H1 (cell line): ENCODE data around the gene PBXIP1. TPM values are rescaled to one million over a fixed set of nuclear protein-coding genes. Genes with fewer than 3 reads are reported as not detected.

Experiments used
- CTCF ChIA-PET: fragments of 300-600 bp; sonication (Branson Sonifier 250); formaldehyde crosslinking; loops from one replicate; lab custom pipeline; 2021; ENCODE audit not compliant: partially characterized antibody; lab: Charles Lee
- POLR2A ChIA-PET: fragments of 300-600 bp; sonication (Branson Sonifier 250); formaldehyde crosslinking; loops from one replicate; lab custom pipeline; 2021; ENCODE audit warnings: inconsistent platforms; ENCODE audit not compliant: partially characterized antibody; lab: Charles Lee
- DNase-seq, 2 experiments: peaks; one replicate each; pipeline versions ENCODE4 v3.0.0 to v3.0.0-alpha.2; 2010 to 2022; ENCODE audit warnings: low spot score in 2 of 2, low read depth in 1 of 2, mixed read lengths in 1 of 2
- FAIRE-seq: peaks from 2 replicates; lab custom pipeline; 2011; peaks lifted over from hg19 to GRCh38; lab: Jason Lieb, UNC
- H2AFZ ChIP-seq: 2 replicates; pipeline ENCODE4 v1.8.1; 2012; ENCODE audit warnings: low read length, inconsistent platforms
- H2AK5ac ChIP-seq: 2 replicates; pipeline ENCODE4 v1.6.1; 2013; ENCODE audit warnings: low read depth, low read length
- H2BK120ac ChIP-seq: replicated peaks from 2 replicates; pipeline ENCODE3; 2013; ENCODE audit warnings: low read depth, low read length, inconsistent platforms
- H2BK12ac ChIP-seq: 2 replicates; pipeline ENCODE4 v1.6.1; 2013; ENCODE audit warnings: low read depth, low read length
- H2BK15ac ChIP-seq: 2 replicates; pipeline ENCODE4 v1.6.1; 2013; ENCODE audit warnings: low read length
- H2BK20ac ChIP-seq: 2 replicates; pipeline ENCODE4 v1.6.1; 2013; ENCODE audit warnings: low read length
- H2BK5ac ChIP-seq: 2 replicates; pipeline ENCODE4 v1.6.1; 2013; ENCODE audit warnings: low read depth, low read length
- H3K14ac ChIP-seq: 2 replicates; pipeline ENCODE4 v1.6.1; 2013; ENCODE audit warnings: inconsistent platforms; ENCODE audit not compliant: insufficient read length
- H3K18ac ChIP-seq: 2 replicates; pipeline ENCODE4 v1.6.1; 2013; ENCODE audit warnings: low read length; ENCODE audit errors: extremely low read depth
- H3K23ac ChIP-seq: 2 replicates; pipeline ENCODE4 v1.6.1; 2013; ENCODE audit warnings: inconsistent platforms; ENCODE audit not compliant: insufficient read length
- H3K23me2 ChIP-seq: 2 replicates; pipeline ENCODE4 v1.6.1; 2013; ENCODE audit warnings: low read depth, low read length
- H3K27ac ChIP-seq: 2 replicates; pipeline ENCODE4 v1.6.1; 2011; ENCODE audit warnings: low read depth, low read length, inconsistent platforms
- H3K27me3 ChIP-seq, 4 experiments: replicated peaks in 1 of 4; 1 replicate in 1 of 4; 2 replicates in 3 of 4; pipeline versions ENCODE4 v1.6.1 to v1.8.1; 2011 to 2013; ENCODE audit warnings: low read length in 3 of 4, mild to moderate bottlenecking in 3 of 4, inconsistent platforms in 2 of 4, mixed read lengths in 2 of 4, moderate library complexity in 1 of 4; ENCODE audit not compliant: control insufficient read depth in 3 of 4, insufficient read depth in 3 of 4; ENCODE audit errors: extremely low read depth in 1 of 4
- H3K36me3 ChIP-seq, 4 experiments: 2 replicates each; pipeline versions ENCODE4 v1.6.1 to v1.8.1; 2011 to 2013; ENCODE audit warnings: mild to moderate bottlenecking in 4 of 4, low read length in 3 of 4, moderate library complexity in 2 of 4, control low read depth in 1 of 4, inconsistent platforms in 1 of 4; ENCODE audit not compliant: insufficient read depth in 4 of 4, control insufficient read depth in 2 of 4
- H3K4ac ChIP-seq: replicated peaks from 2 replicates; pipeline ENCODE3; 2013; ENCODE audit warnings: low read length, low read depth, mixed read lengths, inconsistent platforms; ENCODE audit not compliant: insufficient read length
- H3K4me1 ChIP-seq, 4 experiments: replicated peaks in 1 of 4; 1 replicate in 1 of 4; 2 replicates in 3 of 4; pipeline versions ENCODE4 v1.6.1 to v1.8.1; 2011 to 2013; ENCODE audit warnings: low read length in 3 of 4, inconsistent platforms in 2 of 4, mixed read lengths in 1 of 4; ENCODE audit not compliant: insufficient read depth in 4 of 4, control insufficient read depth in 3 of 4
- H3K4me2 ChIP-seq, 2 experiments: 2 replicates each; pipeline versions ENCODE4 v1.6.1 to v1.8.1; 2011 to 2013; ENCODE audit warnings: low read depth in 2 of 2, low read length in 2 of 2, control low read depth in 1 of 2, inconsistent platforms in 1 of 2, mild to moderate bottlenecking in 1 of 2; ENCODE audit not compliant: insufficient read depth in 1 of 2
- H3K4me3 ChIP-seq, 4 experiments: fragments of 200-600, 300-600 bp in 1 of 4; sonication (generic), shearing (Covaris generic), sonication (Bioruptor Twin) in 1 of 4; 2 replicates each; pipeline versions ENCODE4 v1.5.1 to v1.8.1; 2011 to 2016; ENCODE audit warnings: low read length in 4 of 4, low read depth in 3 of 4, control low read depth in 2 of 4, inconsistent platforms in 2 of 4, mild to moderate bottlenecking in 2 of 4, mixed read lengths in 1 of 4, moderate library complexity in 1 of 4; ENCODE audit not compliant: insufficient read depth in 2 of 4; ENCODE audit errors: extremely low read depth in 1 of 4
- H3K56ac ChIP-seq: replicated peaks from 2 replicates; pipeline ENCODE3; 2013; ENCODE audit warnings: low read depth, mild to moderate bottlenecking, mixed read lengths, low read length, inconsistent platforms; ENCODE audit not compliant: insufficient read length
- H3K79me1 ChIP-seq: 2 replicates; pipeline ENCODE4 v1.6.1; 2013; ENCODE audit warnings: low read depth, low read length, control low read depth
- H3K79me2 ChIP-seq, 2 experiments: 2 replicates each; pipeline versions ENCODE4 v1.6.1 to v1.8.1; 2012 to 2013; ENCODE audit warnings: low read length in 2 of 2, mild to moderate bottlenecking in 2 of 2, inconsistent platforms in 1 of 2; ENCODE audit not compliant: insufficient read depth in 2 of 2, control insufficient read depth in 1 of 2
- H3K9ac ChIP-seq, 4 experiments: replicated peaks in 1 of 4; 1 replicate in 1 of 4; 2 replicates in 3 of 4; pipeline versions ENCODE4 v1.6.1 to v1.8.1; 2011 to 2013; ENCODE audit warnings: low read depth in 3 of 4, low read length in 3 of 4, control low read depth in 2 of 4, mild to moderate bottlenecking in 2 of 4, moderate library complexity in 2 of 4, inconsistent platforms in 1 of 4; ENCODE audit errors: extremely low read depth in 1 of 4
- H3K9me3 ChIP-seq, 2 experiments: 2 replicates each; pipeline versions ENCODE4 v1.6.1 to v1.8.1; 2012 to 2013; ENCODE audit warnings: mild to moderate bottlenecking in 2 of 2, moderate library complexity in 2 of 2, control low read depth in 1 of 2, inconsistent platforms in 1 of 2, low read depth in 1 of 2, low read length in 1 of 2, mixed read lengths in 1 of 2; ENCODE audit not compliant: insufficient read depth in 2 of 2
- H4K20me1 ChIP-seq, 2 experiments: replicated peaks in 1 of 2; 2 replicates each; pipeline versions ENCODE3 to v1.8.1; 2011 to 2013; ENCODE audit warnings: inconsistent platforms in 2 of 2, low read length in 2 of 2, mild to moderate bottlenecking in 1 of 2; ENCODE audit not compliant: insufficient read depth in 2 of 2, control insufficient read depth in 1 of 2
- H4K5ac ChIP-seq: 2 replicates; pipeline ENCODE4 v1.6.1; 2013; ENCODE audit warnings: low read length, low read depth, mixed read lengths, inconsistent platforms; ENCODE audit not compliant: insufficient read length
- H4K8ac ChIP-seq: 2 replicates; pipeline ENCODE4 v1.8.0; 2013; ENCODE audit warnings: mild to moderate bottlenecking, moderate library complexity, low read length, inconsistent platforms; ENCODE audit not compliant: insufficient read depth; ENCODE audit errors: extremely low read depth
- H4K91ac ChIP-seq: replicated peaks from 2 replicates; pipeline ENCODE3; 2013; ENCODE audit warnings: low read length, mixed read lengths, inconsistent platforms; ENCODE audit not compliant: insufficient read length
- CTCF ChIP-seq, 3 experiments: IDR thresholded peaks; 1 replicate in 2 of 3; 2 replicates in 1 of 3; pipeline versions ENCODE4 v1.5.1 to v1.6.1; 2011; ENCODE audit warnings: low read length in 3 of 3, mild to moderate bottlenecking in 3 of 3, inconsistent platforms in 2 of 3, low read depth in 1 of 3, moderate library complexity in 1 of 3; ENCODE audit not compliant: insufficient read depth in 1 of 3; ENCODE audit errors: control extremely low read depth in 1 of 3
- NRF1 ChIP-seq: IDR thresholded peaks from 2 replicates; pipeline ENCODE4 v1.6.1; 2011; ENCODE audit warnings: mild to moderate bottlenecking, low read depth, low read length, improper control_type of control experiment
- RAD21 ChIP-seq, 2 experiments: IDR thresholded peaks in 1 of 2; conservative IDR thresholded peaks in 1 of 2; 2 replicates each; pipeline ENCODE4 v1.6.1; 2011; ENCODE audit warnings: low read depth in 2 of 2, low read length in 2 of 2, improper control_type of control experiment in 1 of 2, inconsistent platforms in 1 of 2, mild to moderate bottlenecking in 1 of 2, moderate library complexity in 1 of 2
- WGBS, 2 experiments: shearing (Covaris generic) in 1 of 2; methylation state at CpG; one replicate each; pipeline versions ENCODE4 v1.1.6 to v1.1.7; 2013 to 2015; ENCODE audit warnings: low lambda C conversion rate in 2 of 2, mixed read lengths in 2 of 2, inconsistent platforms in 1 of 2, low coverage in 1 of 2, missing lambda C conversion rate in 1 of 2; ENCODE audit not compliant: insufficient replicate concordance in 2 of 2, insufficient coverage in 1 of 2, insufficient read length in 1 of 2; ENCODE audit errors: extremely low coverage in 1 of 2, missing lambda C conversion rate in 1 of 2; 5-methylcytosine and 5-hydroxymethylcytosine counted together
- polyA plus RNA-seq, 7 experiments: library from polyadenylated mRNA; depleted of rRNA in 3 of 7; stranded (reverse) in 5 of 7; unstranded in 2 of 7; fragments of >200 nt in 5 of 7; fragments of 200-250 nt in 2 of 7; gene quantifications; 1 replicate in 5 of 7; 2 replicates in 1 of 7; 4 replicates in 1 of 7; pipeline versions ENCODE4 v1.2.1 to v1.2.3, GENCODE V29; 2011 to 2013; ENCODE audit warnings: missing spikeins in 2 of 7, mixed read lengths in 2 of 7
- total RNA-seq: library from RNA; stranded (reverse); fragmentation: NEBNext Ultra II Directional; extraction: Animal tissue kit (Norgen Biotek cat#: 25700); gene quantifications from 2 replicates; pipeline ENCODE4 v1.2.1, GENCODE V29; 2021

Gene PBXIP1
- total and polyA plus RNA-seq, 2 of the 8 experiments (the other 6 are each of a cell fraction or from before 2014, with no cell fraction given): 12.0 to 19.8 TPM

- Histone ChIP-seq H3K4me3 (peak overlapping the region in 1 of 4 experiments; percentile 68; a peak in 1 of 8 replicates), H3K9me3 (no peaks in the 10 kb centered on the region), H4K5ac (no peak overlapping the region), H2BK120ac (no peak overlapping the region), H3K18ac (no peak overlapping the region), H4K8ac (no peak overlapping the region), H2BK20ac (no peak overlapping the region), H3K9ac (no peak overlapping the region), H3K14ac (no peak overlapping the region), H2BK15ac (no peak overlapping the region), H2AFZ (no peak overlapping the region), H4K91ac (no peak overlapping the region), H3K27me3 (no peaks in the 10 kb centered on the region), H3K4me1 (peaks cover 0 to 6% (median under 1%) of the 10 kb centered on the region in 4 experiments; a peak in 3 of 7 replicates), H2AK5ac (no peak overlapping the region), H3K79me1 (no peaks in the 10 kb centered on the region), H3K23me2 (peaks cover 15% of the 10 kb centered on the region; the same call in 1 of the 2 replicates), H3K23ac (no peak overlapping the region), H3K79me2 (peaks cover 0 to 6% of the 10 kb centered on the region in 2 experiments; a peak in 2 of 4 replicates), H3K4me2 (peak overlapping the region in 1 of 2 experiments; percentile 79; a peak in 1 of 4 replicates), H3K56ac (no peak overlapping the region), H2BK5ac (no peak overlapping the region), H4K20me1 (no peaks in the 10 kb centered on the region), H3K27ac (no peak overlapping the region), H3K36me3 (no peaks in the 10 kb centered on the region), H2BK12ac (peak overlapping the region; percentile 84; the same call in 1 of the 2 replicates), H3K4ac (no peak overlapping the region)
- 92% methylated on average over 12 of the region's 16 CpGs; no CpG with 5 or more reads in 1 of the 2 experiments for WGBS, 2 experiments
- no peak for DNase-seq
- peak; percentile 19 to 37; a peak in 3 of 4 replicates for TF ChIP-seq RAD21 (IDR thresholded peaks at IDR 0.05 in 1 of 2, conservative IDR thresholded peaks at IDR 0.05 in 1 of 2; ENCODE audit: low read depth in 2 of 2, low read length in 2 of 2)
- TF ChIP-seq CTCF (IDR thresholded peaks at IDR 0.05; ENCODE audit: control extremely low read depth in 1 of 3, insufficient read depth in 1 of 3, low read depth in 1 of 3, low read length in 3 of 3): peak in 2 of 3 experiments; percentile 32 to 44; a peak in 3 of 4 replicates
- TF ChIP-seq NRF1: no peak
- FAIRE-seq: no peak
- CTCF ChIA-PET: interaction anchor here (0.7 to 14.0 kb wide), 15 partner anchors 16 to 113 kb away, joined by 3 to 334 read pairs (median 10); partner anchors contain the start of genes ADAM15, CKS1B, EFNA4 and FLAD1
- POLR2A ChIA-PET: interaction anchor here (0.7 to 42.8 kb wide), 4 partner anchors 9 to 204 kb away, joined by 3 to 702 read pairs (median 334); partner anchors contain the start of genes CKS1B, FLAD1, PBXIP1 and PYGO2
Observed at GRCh38 chr1:154998201-154998780, 42.4 kb upstream of the PBXIP1 start.
